GM18861 (cell line): ENCODE data around the gene IGFBP6.

Source experiments
- ATAC-seq: cut with Tn5 transposase; IDR thresholded peaks from one replicate; pipeline ENCODE4 v1.9.1; 2021; ENCODE audit not compliant: unreplicated experiment

Gene IGFBP6

DNA sequence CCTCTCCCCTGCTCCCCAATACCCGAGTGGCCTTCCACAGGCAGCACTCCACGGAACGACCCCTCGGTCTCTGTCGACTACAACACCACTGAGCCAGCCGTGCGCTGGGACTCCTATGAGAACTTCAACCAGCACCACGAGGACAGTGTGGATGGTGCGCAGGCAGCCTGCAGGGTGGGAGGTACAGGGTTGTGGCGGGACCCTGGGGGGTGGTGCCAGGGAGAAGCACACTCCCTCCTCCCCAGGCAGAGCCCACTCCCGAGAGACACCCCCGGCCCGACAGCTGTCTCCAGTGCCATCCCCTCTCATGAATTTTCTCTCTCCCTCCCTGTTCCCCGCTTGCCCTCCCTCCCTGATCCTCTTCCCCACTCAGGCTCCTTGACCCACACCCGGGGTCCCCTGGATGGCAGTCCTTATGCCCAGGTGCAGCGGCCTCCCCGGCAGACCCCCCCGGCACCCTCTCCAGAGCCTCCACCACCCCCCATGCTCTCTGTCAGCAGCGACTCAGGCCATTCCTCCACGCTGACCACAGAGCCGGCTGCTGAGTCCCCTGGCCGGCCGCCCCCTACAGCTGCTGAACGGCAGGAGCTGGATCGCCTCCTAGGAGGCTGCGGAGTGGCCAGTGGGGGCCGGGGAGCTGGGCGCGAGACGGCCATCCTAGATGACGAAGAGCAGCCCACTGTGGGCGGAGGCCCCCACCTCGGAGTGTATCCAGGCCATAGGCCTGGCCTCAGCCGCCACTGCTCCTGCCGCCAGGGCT is 38.6 kb upstream of the IGFBP6 start:
- no peak for ATAC-seq

GRCh38 chr12:53059434-53060063 is 37.9 kb upstream of the IGFBP6 start:
- no peak for ATAC-seq

DNA sequence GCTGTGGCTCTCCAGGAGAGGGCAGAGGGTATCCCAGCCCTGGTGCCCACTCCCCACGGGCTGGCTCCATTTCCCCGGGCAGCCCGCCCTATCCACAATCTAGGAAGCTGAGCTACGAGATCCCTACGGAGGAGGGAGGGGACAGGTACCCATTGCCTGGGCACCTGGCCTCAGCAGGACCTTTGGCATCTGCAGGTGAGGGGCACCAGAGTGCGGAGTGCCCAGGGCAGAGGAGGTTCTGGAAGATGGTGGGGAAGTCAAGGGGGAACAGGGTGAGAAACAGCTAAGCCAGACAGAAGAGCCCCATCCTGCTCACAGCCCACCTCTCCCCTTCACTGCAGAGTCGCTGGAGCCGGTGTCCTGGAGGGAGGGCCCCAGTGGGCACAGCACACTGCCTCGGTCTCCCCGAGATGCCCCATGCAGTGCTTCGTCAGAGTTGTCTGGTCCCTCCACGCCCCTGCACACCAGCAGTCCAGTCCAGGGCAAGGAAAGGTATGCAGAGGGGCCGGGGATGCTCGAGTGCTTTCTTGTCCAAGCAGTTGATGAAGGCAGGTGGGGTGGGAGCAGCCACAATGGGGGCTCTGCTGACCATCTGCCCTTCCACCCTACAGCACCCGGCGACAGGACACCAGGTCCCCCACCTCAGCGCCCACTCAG is 37.3 kb upstream of the IGFBP6 start:
- no peak for ATAC-seq

DNA sequence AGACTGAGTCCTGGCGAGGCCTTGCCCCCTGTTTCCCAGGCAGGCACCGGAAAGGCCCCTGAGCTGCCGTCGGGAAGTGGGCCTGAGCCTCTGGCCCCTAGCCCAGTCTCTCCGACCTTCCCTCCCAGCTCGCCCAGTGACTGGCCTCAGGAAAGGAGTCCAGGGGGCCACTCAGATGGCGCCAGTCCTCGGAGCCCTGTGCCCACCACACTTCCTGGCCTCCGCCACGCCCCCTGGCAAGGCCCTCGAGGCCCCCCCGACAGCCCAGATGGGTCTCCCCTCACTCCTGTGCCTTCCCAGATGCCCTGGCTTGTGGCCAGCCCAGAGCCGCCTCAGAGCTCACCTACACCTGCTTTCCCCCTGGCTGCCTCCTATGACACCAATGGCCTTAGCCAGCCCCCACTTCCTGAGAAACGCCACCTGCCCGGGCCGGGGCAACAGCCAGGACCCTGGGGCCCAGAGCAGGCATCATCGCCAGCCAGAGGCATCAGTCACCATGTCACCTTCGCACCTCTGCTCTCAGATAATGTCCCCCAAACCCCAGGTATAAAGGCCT is 36.7 kb upstream of the IGFBP6 start:
- ATAC-seq = no peak

DNA sequence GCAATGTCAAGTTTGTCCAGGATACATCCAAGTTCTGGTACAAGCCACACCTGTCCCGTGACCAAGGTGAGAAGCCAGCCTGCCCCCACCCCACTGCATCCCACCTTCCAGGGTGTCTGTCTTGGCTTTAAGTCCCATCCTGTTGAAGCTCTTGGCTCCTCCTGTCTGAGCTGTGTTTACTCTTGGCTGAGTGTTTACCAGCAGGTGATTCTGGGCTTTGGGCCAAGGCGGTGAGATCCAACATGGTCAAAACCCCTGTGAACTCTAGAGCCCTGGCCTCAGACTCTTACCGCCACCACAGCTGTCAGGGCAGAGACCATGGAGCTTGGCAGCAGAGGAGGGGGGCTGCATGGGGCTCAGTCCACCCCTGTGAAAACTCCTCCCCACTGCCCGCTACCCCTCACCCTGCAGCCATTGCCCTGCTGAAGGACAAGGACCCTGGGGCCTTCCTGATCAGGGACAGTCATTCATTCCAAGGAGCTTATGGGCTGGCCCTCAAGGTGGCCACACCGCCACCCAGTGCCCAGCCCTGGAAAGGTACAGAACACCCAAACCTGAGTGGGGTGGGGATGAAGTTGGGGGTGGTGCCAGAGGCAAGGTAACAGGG is 36.0 kb upstream of the IGFBP6 start:
- ATAC-seq = no peak

DNA sequence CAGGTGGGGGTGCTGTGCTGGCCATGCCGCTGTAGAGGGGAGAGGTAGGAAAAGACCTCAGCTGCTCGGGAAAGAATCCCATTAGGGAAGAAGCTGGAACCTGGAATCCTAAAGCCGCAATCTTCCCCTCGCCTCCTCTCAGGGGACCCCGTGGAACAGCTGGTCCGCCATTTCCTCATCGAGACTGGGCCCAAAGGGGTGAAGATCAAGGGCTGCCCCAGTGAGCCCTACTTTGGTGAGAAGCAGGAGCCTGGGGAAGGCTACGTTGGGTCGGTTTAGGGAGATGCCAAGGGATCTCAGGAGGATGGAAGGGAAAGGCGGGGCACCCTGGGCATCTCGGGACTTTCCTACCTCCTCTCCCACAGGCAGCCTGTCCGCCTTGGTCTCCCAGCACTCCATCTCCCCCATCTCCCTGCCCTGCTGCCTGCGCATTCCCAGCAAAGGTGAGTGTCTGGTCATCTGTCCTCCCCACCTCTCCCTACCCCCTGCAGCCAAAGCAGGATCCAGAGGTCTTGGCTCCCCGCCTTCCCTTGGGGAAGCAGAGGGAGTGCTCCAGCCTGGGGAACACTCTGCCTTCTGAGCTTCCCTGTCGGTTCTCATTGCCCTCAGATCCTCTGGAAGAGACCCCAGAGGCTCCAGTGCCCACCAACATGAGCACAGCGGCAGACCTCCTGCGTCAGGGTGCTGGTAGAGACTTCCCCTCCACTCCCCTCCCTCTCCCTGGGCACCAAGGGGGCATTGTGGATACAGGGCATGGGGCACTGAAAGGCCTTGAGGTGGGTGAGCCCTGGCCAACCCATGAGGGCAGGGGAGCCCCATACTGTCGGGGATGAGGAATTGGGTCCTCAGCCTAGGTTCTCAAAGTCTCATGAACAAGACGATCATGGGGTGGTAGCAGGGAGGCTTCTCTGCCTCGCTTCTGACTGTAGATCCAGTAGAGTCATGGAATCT is 35.2 kb upstream of the IGFBP6 start:
- ATAC-seq = no peak

GRCh38 chr12:53062977-53063707 is 34.3 kb upstream of the IGFBP6 start:
- no peak for ATAC-seq

DNA sequence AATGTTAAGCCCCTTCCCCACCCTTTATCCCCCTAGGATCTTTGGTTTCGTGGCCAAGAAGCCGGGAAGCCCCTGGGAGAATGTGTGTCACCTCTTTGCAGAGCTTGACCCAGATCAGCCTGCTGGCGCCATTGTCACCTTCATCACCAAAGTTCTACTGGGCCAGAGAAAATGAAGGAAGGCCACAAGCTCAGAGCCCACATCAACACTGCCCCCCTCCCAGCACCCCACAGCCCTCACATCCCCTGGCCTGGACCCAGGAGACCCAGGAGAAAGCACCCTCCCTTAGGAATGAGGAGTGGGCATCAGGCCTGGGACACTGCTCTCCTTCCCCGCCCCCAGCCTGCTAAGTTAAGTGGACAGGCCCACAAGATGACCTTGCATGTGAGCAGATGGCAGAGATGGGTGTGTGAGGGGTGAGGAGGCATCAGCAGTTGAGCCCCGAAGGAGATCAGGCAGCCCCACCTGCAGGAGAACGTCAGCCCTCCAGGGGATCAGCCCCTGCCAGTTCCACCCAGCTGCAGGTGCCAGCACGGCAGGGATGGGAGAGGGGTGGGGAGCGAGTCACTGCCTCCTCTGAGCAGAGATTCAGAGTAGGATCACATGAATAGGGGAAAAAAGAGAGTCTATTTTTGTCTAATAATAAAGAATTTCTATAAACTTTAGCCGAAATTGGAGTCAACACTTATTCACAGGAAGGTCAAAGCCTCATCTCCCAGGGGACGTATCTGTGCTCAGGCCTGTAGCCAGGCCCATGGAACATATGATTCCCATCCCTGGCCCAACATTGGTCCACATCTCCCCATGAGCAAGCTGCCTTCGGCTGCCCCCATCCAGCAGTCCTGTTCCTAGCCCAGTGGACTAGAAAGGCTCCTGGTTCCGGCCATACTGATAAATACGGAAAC is 33.5 kb upstream of the IGFBP6 start:
- ATAC-seq = no peak

- ATAC-seq = no peak
Measured at GRCh38 chr12:53064613-53065436, 32.6 kb upstream of the IGFBP6 start.

DNA sequence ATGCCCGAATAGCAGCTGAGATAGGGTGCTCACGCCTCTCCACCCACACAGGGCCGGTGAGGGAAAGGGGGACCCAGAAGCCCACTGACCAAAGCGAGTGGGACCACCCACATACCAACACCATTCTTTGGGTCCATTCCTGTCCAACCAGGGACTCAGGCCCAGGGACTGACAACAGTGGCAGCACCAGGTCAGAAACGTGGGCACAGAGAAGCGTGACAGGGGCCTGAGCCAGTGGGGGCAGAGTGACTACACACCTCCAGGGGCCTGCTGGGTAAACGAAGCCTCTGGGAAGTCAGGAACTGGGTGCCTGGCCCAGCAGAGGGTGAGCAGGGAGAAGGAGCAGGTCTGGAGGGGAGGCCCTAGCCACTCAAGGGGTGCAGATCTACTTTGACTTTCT is 32.0 kb upstream of the IGFBP6 start:
- ATAC-seq = no peak

GRCh38 chr12:53065975-53066931 is 31.2 kb upstream of the IGFBP6 start:
- ATAC-seq = no peak

DNA sequence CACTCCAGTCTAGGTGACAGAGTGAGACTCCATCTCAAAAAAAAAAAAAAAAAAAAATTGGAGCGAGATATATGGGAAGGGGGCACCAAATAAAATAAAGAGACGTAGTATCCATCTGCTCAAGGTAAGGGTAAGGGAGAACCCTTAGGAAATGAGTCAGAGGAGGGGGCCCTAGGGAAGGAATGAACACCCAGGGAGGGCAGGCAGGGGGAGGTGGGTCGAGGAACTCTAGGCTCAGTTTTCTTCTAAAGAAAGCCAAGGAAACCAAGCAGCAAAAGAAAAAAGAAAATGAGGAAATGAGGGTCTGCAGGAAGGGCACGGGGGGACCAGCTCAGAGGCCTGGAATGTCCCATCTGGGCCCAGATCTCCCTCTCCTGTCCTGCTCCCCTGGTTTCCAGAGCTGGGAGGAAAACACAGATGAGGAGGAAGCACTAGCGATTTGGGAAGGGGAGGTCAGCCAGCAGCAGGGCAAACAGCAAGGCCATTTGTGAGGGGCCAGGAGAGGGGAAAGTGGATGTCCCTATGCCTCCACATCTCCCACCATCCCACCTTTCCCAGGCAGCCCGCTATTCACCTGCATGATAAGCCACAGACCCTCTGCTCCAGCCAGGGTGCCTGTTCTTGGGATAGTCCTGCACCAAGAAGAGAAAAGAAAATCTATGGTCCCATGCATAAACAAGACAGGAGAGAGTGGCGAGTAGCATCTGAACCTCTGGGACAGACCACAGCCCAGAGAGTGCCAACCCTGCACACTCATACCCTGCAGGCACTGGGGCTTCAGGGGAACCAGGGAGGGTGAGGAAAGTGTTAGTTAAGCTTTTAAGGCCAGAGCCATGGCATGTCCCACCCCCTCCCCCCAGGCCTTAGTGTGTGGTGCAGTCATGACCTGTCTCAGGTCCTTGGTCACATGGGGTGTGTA is 30.1 kb upstream of the IGFBP6 start:
- no peak for ATAC-seq

DNA sequence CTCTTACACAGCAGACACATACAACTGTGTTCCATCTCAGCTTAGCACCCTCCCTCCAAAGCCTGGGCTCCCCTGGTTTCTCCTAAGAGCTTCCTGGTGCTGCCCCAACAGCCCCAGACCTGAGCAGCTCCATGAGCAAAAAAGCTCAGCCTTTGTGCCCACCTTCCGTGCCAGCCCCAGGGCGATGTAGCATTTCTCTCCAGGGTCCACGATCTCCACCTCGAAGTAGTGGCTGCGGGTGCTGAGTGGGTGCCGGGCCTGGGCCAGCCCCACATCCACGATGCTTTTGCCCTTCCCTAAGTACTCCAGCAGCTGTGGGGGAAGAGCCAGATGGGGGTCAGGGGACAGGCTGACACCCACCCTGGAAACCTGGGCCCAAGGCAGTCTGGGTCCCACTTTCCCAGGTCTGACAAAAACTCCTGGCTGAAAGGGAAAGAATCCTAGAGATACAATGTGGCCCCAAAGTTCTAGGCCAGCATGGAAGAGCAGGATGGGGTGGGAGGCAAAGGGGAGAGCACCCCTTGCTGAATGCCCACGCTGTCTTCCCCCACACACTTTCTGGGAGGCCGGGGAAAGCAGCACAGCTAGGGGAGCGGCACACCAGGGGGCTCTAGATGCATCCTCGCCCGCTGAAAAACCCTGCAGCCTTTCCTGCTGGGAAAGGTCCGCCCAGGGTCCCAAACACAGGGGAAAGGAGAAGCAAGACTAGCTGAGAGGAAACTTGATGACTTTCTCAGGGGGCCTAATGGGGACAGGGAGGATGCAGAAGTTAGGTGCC is 29.3 kb upstream of the IGFBP6 start:
- no peak for ATAC-seq

DNA sequence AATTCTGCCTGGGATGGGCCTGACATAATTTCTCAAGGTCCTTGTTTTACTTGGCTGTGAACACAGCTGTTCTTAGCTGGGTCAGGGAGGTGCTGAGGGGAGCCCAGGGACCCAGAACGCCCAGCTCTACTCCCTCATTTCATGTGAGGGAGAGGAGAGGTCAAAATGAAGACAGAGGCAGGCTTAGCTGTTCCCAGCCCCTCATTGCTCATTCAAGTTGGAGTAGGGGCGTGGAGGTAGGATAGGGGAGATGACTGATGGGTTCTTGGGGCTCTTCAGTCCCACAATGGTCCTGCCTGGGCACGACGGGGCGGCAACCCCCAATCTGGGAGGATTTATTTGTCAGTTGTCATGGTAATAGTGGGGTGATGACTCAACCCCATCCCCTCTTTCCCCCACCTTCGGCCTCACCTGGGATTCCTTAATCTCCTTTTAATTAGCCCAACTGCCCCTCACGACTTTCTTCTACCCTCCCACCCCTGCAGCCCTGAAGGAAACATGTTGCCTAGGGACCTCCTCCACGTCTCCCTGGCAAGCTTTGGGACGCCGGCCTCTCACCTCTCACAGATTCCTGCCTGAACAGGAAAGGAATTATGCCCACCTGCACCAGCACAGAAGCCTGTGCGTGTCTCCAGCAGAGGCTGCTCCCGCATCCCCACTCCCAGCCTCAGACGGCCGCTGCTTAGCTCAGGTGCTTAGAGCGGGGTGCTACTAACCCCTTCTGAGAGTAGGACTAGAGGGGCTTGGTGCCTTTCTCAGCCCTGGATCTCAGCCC is 28.5 kb upstream of the IGFBP6 start:
- no peak for ATAC-seq
